ENCODE results near the gene PARVB. TPM values are rescaled to one million over a fixed set of nuclear protein-coding genes. Genes with fewer than 3 reads are reported as not detected.

PARVB gene
- total RNA-seq, 1 experiment from 2014 or later = 35.3 TPM

DNA sequence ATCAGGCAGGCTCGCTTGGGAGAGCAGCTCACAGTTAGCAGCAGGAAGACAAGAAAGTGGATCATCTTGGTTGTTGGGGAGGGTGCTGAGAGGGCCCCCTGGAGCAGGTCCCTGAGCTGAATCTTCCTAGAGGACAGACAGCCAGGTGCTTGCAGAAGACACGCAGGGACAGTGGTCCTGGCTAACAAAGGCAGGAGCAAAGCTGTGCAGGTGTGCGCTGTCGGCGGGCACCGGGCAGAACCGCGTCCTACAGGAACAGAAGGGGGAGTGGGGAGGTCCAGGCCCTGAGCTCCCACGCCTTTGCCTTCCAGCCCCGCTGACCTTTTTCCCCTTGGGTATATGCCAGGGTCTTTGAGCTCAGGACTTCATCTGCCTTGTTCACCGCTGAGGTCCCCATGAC, 30.1 kb upstream of the PARVB start:
- BruUV-seq (replicated peaks) = no TSS peak
- Histone ChIP-seq H3K4me2 (no peak overlapping the region), H3K9me3 (ENCODE audit: insufficient read depth, low read depth) (no peaks in the 10 kb centered on the region), H4K20me1 (ENCODE audit: insufficient read depth) (peaks cover 11% of the 10 kb centered on the region), H3K27me3 (ENCODE audit: insufficient read depth, low read depth) (no peaks in the 10 kb centered on the region), H3K27ac (no peak overlapping the region), H3K9me2 (ENCODE audit: insufficient read depth) (no peaks in the 10 kb centered on the region), H3K4me3 (no peak overlapping the region), H3F3A (ENCODE audit: insufficient read depth, low read depth) (no peaks in the 10 kb centered on the region; the same call in 1 of the 2 replicates), H3K4me1 (replicated peaks; ENCODE audit: insufficient read depth) (no peaks in the 10 kb centered on the region), H2AFZ (no peak overlapping the region), H3K36me3 (ENCODE audit: low read depth) (0 out of 2 replicates have a peak, but pooled peaks cover 12% of the 10 kb centered on the region), H3K79me2 (ENCODE audit: low read depth) (no peaks in the 10 kb centered on the region)
- DNase-seq = no peak
- intact Hi-C loops (cut with micrococcal nuclease; ENCODE audit: unreplicated experiment) = loop anchor here (5.0 to 10.0 kb wide), 2 partner anchors 331 to 573 kb away; no protein-coding TSS in a partner anchor
- TF ChIP-seq, protein P1, sequence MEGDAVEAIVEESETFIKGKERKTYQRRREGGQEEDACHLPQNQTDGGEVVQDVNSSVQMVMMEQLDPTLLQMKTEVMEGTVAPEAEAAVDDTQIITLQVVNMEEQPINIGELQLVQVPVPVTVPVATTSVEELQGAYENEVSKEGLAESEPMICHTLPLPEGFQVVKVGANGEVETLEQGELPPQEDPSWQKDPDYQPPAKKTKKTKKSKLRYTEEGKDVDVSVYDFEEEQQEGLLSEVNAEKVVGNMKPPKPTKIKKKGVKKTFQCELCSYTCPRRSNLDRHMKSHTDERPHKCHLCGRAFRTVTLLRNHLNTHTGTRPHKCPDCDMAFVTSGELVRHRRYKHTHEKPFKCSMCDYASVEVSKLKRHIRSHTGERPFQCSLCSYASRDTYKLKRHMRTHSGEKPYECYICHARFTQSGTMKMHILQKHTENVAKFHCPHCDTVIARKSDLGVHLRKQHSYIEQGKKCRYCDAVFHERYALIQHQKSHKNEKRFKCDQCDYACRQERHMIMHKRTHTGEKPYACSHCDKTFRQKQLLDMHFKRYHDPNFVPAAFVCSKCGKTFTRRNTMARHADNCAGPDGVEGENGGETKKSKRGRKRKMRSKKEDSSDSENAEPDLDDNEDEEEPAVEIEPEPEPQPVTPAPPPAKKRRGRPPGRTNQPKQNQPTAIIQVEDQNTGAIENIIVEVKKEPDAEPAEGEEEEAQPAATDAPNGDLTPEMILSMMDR (conservative IDR thresholded peaks at IDR 0.05) = no peak
- ChIA-PET POLR2A (ENCODE audit: unreplicated experiment) (interaction anchor here (0.6 kb wide), 2 partner anchors 39 to 632 kb away, joined by 3 to 4 read pairs; partner anchors contain the start of gene SAMM50), CTCF (interaction anchor here (1.0 to 1.9 kb wide), 4 partner anchors 40 to 740 kb away, joined by 4 to 25 read pairs (median 6); no protein-coding TSS in a partner anchor)

DNA sequence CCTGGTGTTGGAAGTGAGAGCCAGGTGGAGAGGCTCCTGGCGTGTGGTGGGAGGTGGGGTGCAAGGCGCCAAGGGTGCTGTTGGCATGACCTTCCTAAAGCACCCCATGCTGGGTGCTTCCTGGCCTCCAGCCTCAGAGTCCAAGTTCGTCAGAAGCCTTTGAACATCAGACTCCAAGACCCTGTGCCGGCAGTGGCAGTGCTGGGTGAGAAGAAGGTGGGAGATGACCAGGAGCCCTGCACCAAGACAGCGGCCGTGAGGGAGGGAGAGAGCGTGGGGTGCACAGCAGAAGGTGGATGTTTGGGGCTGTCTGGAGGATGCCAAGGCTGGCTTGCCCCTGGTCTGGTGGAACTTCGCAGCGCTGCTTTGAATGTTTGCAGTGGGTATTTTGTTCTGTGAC, 29.7 kb upstream of the PARVB start:
- no peak overlapping the region for H3K4me3 ChIP-seq
- no peaks in the 10 kb centered on the region for H3K9me2 ChIP-seq (ENCODE audit: insufficient read depth)
- intact Hi-C loops (cut with micrococcal nuclease; ENCODE audit: unreplicated experiment) = loop anchor here (5.0 to 10.0 kb wide), 2 partner anchors 330 to 573 kb away; no protein-coding TSS in a partner anchor
- H3K79me2 ChIP-seq (ENCODE audit: low read depth) = no peaks in the 10 kb centered on the region
- BruUV-seq (replicated peaks) = no TSS peak
- no peaks in the 10 kb centered on the region for H3K4me1 ChIP-seq (replicated peaks; ENCODE audit: insufficient read depth)
- CTCF ChIA-PET = interaction anchor here (1.9 kb wide), 1 partner anchor 92 kb away, joined by 25 read pairs; no protein-coding TSS in a partner anchor
- no peak overlapping the region for H2AFZ ChIP-seq
- no peak for DNase-seq
- H3K27me3 ChIP-seq (ENCODE audit: insufficient read depth, low read depth) = no peaks in the 10 kb centered on the region
- POLR2A ChIA-PET (ENCODE audit: unreplicated experiment) = interaction anchor here (0.6 kb wide), 1 partner anchor 631 kb away, joined by 3 read pairs; no protein-coding TSS in a partner anchor
- no peaks in the 10 kb centered on the region; the same call in 1 of the 2 replicates for H3F3A ChIP-seq (ENCODE audit: insufficient read depth, low read depth)
- H3K9me3 ChIP-seq (ENCODE audit: insufficient read depth, low read depth) = no peaks in the 10 kb centered on the region
- TF ChIP-seq, protein P1 (conservative IDR thresholded peaks at IDR 0.05) = no peak
- TF ChIP-seq EZH2 (IDR thresholded peaks at IDR 0.05; ENCODE audit: low read depth) = no peak
- H4K20me1 ChIP-seq (ENCODE audit: insufficient read depth) = peaks cover 11% of the 10 kb centered on the region
- H3K27ac ChIP-seq = no peak overlapping the region
- 0 out of 2 replicates have a peak, but pooled peaks cover 11% of the 10 kb centered on the region for H3K36me3 ChIP-seq (ENCODE audit: low read depth)
- no peak overlapping the region for H3K4me2 ChIP-seq

DNA sequence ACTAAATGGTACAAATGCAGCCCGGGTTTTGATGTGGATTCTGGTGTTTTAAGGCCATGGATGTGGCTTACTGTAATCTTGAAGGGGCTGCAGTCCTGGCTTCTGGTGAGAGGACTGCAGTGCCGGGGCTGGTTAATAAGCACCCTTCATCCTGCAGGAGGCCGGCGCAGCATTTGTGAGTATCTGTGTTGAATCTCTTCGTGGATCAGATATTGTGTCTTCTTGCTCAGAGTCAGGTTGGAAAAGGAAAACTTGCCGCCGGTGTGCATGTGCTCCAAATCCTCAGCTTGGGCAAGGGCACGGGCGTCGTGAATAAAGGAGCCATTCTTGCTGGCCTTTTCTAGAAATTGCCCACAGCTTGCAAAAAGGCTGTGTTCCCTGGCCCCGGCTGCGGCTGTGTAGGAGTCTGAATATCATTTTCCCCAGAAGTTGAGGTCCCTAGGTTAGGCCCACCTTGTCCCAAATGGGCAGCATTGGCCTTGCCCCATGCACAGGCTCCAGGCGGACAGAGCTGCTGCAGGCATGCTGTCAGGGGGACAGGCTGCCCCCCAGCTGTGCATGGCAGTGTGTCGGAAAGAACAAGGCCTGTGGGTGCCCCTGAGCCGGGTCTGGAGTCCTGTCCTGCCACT, 28.9 kb upstream of the PARVB start:
- Histone ChIP-seq H3K36me3 (ENCODE audit: low read depth) (0 out of 2 replicates have a peak, but pooled peaks cover 5% of the 10 kb centered on the region), H3K27me3 (ENCODE audit: insufficient read depth, low read depth) (no peaks in the 10 kb centered on the region), H3K27ac (no peak overlapping the region), H3F3A (ENCODE audit: insufficient read depth, low read depth) (no peaks in the 10 kb centered on the region; the same call in 1 of the 2 replicates), H3K79me2 (ENCODE audit: low read depth) (no peaks in the 10 kb centered on the region), H4K20me1 (ENCODE audit: insufficient read depth) (peaks cover 11% of the 10 kb centered on the region), H3K4me3 (no peak overlapping the region), H3K9me2 (ENCODE audit: insufficient read depth) (no peaks in the 10 kb centered on the region), H3K4me2 (no peak overlapping the region), H3K4me1 (replicated peaks; ENCODE audit: insufficient read depth) (no peaks in the 10 kb centered on the region), H2AFZ (no peak overlapping the region), H3K9me3 (ENCODE audit: insufficient read depth, low read depth) (no peaks in the 10 kb centered on the region)
- intact Hi-C loops (cut with micrococcal nuclease; ENCODE audit: unreplicated experiment) = loop anchor here (10.0 kb wide), 1 partner anchor 330 kb away; no protein-coding TSS in a partner anchor
- CTCF ChIA-PET = no interaction called here
- TF ChIP-seq, protein P1 (conservative IDR thresholded peaks at IDR 0.05) = no peak
- no peak for TF ChIP-seq EZH2 (IDR thresholded peaks at IDR 0.05; ENCODE audit: low read depth)
- POLR2A ChIA-PET (ENCODE audit: unreplicated experiment) = no interaction called here
- no peak for DNase-seq
- no TSS peak for BruUV-seq (replicated peaks)
